ENCODE data around the gene SWAP70.

Gene SWAP70

GRCh38 chr11:9754010-9754471, 90.2 kb downstream of the SWAP70 start:
- H3K27me3 ChIP-seq (ENCODE audit: insufficient read depth, low read depth): no peaks in the 10 kb centered on the region
- no peaks in the 10 kb centered on the region for H4K20me1 ChIP-seq (ENCODE audit: insufficient read depth)
- H3K27ac ChIP-seq: no peak overlapping the region
- no peak overlapping the region for H3K4me2 ChIP-seq
- TF ChIP-seq CTCF (conservative IDR thresholded peaks at IDR 0.05; ENCODE audit: low read depth, low read length): no peak
- no peak overlapping the region for H3K9ac ChIP-seq
- no peaks in the 10 kb centered on the region for H3K79me2 ChIP-seq (ENCODE audit: insufficient read depth, low read depth)
- peaks cover 10% of the 10 kb centered on the region for H3K4me1 ChIP-seq (ENCODE audit: low read depth, poor library complexity, severe bottlenecking)
- no peaks in the 10 kb centered on the region for H3K36me3 ChIP-seq (ENCODE audit: insufficient read depth)
- H3K4me3 ChIP-seq (IDR thresholded peaks at IDR 0.05; ENCODE audit: insufficient read depth, low read depth, low read length): no peak overlapping the region
- H2AFZ ChIP-seq (ENCODE audit: low read depth): no peak overlapping the region

- no peaks in the 10 kb centered on the region for H4K20me1 ChIP-seq (ENCODE audit: insufficient read depth)
- H3K4me2 ChIP-seq: no peak overlapping the region
These were observed 91.8 kb downstream of the SWAP70 start for GRCh38 chr11:9755561-9756185.

GRCh38 chr11:9756461-9756860, 92.6 kb downstream of the SWAP70 start:
- Histone ChIP-seq H3K79me2 (ENCODE audit: insufficient read depth, low read depth) (no peaks in the 10 kb centered on the region), H3K27ac (no peak overlapping the region), H3K27me3 (ENCODE audit: insufficient read depth, low read depth) (no peaks in the 10 kb centered on the region), H2AFZ (ENCODE audit: low read depth) (no peak overlapping the region), H3K4me3 (IDR thresholded peaks at IDR 0.05; ENCODE audit: insufficient read depth, low read depth, low read length) (no peak overlapping the region), H3K36me3 (ENCODE audit: insufficient read depth) (no peaks in the 10 kb centered on the region), H3K4me1 (ENCODE audit: low read depth, poor library complexity, severe bottlenecking) (peaks cover 18% of the 10 kb centered on the region), H3K4me2 (no peak overlapping the region), H3K9ac (no peak overlapping the region), H4K20me1 (ENCODE audit: insufficient read depth) (no peaks in the 10 kb centered on the region)
- TF ChIP-seq CTCF (conservative IDR thresholded peaks at IDR 0.05; ENCODE audit: low read depth, low read length): no peak

More at GRCh38 chr11:9755561-9756185, 91.8 kb downstream of the SWAP70 start:
- no peak overlapping the region for H3K9ac ChIP-seq
- H3K79me2 ChIP-seq (ENCODE audit: insufficient read depth, low read depth): no peaks in the 10 kb centered on the region
- H3K4me1 ChIP-seq (ENCODE audit: low read depth, poor library complexity, severe bottlenecking): peaks cover 18% of the 10 kb centered on the region
- no peak for TF ChIP-seq CTCF (conservative IDR thresholded peaks at IDR 0.05; ENCODE audit: low read depth, low read length)
- no peak overlapping the region for H3K27ac ChIP-seq
- no peaks in the 10 kb centered on the region for H3K36me3 ChIP-seq (ENCODE audit: insufficient read depth)
- H2AFZ ChIP-seq (ENCODE audit: low read depth): no peak overlapping the region
- no peaks in the 10 kb centered on the region for H3K27me3 ChIP-seq (ENCODE audit: insufficient read depth, low read depth)
- H3K4me3 ChIP-seq (IDR thresholded peaks at IDR 0.05; ENCODE audit: insufficient read depth, low read depth, low read length): no peak overlapping the region

- no peak overlapping the region for H3K27ac ChIP-seq
- H4K20me1 ChIP-seq (ENCODE audit: insufficient read depth): no peaks in the 10 kb centered on the region
- no peak overlapping the region for H3K4me3 ChIP-seq (IDR thresholded peaks at IDR 0.05; ENCODE audit: insufficient read depth, low read depth, low read length)
- no peak overlapping the region for H3K4me2 ChIP-seq
- no peak for TF ChIP-seq CTCF (conservative IDR thresholded peaks at IDR 0.05; ENCODE audit: low read depth, low read length)
- H3K27me3 ChIP-seq (ENCODE audit: insufficient read depth, low read depth): no peaks in the 10 kb centered on the region
- peaks cover 18% of the 10 kb centered on the region for H3K4me1 ChIP-seq (ENCODE audit: low read depth, poor library complexity, severe bottlenecking)
- H3K36me3 ChIP-seq (ENCODE audit: insufficient read depth): no peaks in the 10 kb centered on the region
- no peaks in the 10 kb centered on the region for H3K79me2 ChIP-seq (ENCODE audit: insufficient read depth, low read depth)
- no peak overlapping the region for H3K9ac ChIP-seq
- H2AFZ ChIP-seq (ENCODE audit: low read depth): no peak overlapping the region
These were observed 93.0 kb downstream of the SWAP70 start for GRCh38 chr11:9756878-9757277.

Data from KMS-11 (cell line).